GM21515 (cell line): ENCODE data around the gene GIPC1.

Experiments
- ATAC-seq: cut with Tn5 transposase; IDR thresholded peaks from one replicate; pipeline ENCODE4 v1.9.1; 2021; ENCODE audit not compliant: unreplicated experiment

Gene GIPC1

GRCh38 chr19:14495672-14496028 is 277 bp downstream of the GIPC1 start:
- no peak for ATAC-seq

GRCh38 chr19:14494910-14495671 is 836 bp downstream of the GIPC1 start:
- ATAC-seq = no peak

DNA sequence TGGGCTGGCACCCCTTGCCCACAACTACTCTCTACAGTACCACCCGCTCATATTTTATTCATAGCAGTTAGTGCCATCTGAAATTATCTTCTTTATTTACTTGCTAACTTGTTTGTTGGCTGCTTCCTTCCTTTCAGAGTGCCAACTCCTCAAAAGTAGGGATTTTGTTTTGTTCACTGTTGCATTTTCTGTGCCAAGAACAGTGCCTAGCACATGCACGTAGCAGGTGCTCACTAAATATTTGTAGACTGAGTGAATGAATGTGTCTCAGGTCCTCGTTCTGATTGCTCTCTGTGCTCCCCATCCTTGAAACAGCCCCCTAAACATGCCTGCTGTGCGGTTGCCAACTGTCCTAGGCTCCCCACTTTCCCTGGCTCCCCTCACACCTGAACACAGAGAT is 1.5 kb downstream of the GIPC1 start:
- no peak for ATAC-seq

- no peak for ATAC-seq
Measured at GRCh38 chr19:14492756-14493337, 3.1 kb downstream of the GIPC1 start.

DNA sequence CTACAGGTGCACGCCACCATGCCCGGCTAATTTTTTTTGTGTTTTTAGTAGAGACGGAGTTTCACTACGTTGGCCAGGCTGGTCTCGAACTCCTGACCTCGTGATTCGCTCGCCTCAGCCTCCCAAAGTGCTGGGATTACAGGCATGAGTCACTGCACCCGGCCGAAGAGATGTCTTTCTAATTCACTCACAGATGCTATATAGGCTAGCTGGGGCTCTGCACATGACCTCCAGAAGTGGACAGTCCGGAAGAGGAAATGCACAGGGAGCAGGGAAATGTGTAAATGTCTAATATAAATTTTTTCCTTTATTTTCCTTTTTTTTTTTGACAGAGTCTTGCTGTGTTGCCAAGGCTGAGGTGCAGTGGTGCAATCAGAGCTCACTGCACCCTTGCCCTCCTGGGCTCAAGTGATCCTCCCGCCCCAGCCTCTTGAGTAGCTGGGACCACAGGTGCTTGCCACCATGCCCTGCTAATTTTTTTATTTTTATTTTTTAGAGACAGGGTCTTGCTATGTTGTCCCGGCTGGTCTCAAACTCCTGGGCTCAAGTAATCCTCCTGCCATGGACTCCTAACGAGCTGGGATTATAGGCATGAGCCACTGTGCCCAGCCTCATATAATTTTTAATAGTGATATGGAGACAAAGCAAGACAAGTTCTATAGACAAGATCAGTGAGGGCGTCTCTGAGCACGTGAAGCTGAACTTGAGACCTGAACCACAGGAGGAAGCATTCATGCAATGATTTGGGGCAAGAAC is 8.4 kb downstream of the GIPC1 start:
- ATAC-seq = no peak

DNA sequence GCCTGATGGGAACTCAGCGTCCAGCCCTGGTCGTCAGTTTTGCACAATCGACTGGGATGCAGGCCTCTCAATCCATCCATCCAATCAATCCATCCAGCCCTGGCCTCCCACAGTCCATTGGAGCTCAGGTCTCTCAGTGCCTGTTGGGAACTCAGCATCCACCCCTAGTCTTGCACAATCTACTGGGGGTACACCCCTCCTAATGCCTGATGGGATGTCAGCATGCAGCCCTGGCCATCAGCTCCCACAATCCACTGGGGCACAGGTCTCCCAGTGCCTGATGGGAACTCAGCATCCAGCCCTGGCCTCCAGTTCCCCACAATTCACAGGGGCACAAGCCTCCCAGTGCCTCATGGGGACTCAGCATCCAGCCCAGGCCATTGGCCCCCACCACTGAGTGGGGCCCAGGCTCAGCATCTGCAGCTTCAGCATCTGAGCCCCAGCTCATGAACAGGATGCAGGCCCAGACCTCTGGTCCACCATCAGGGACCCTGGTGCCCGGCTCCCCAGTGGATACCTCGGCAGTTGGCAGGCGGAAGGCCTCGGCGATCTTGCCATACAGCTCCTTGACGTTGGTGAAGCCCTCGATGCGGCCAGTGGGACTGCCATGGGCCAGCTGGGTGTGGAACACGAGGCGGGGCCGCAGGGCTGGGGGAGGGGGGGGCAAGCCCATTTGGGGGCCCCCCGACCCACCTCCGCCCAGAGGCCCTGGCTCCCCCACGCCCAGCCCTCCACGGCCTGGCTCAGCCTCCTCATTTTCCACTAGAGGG is 13.6 kb downstream of the GIPC1 start:
- no peak for ATAC-seq

DNA sequence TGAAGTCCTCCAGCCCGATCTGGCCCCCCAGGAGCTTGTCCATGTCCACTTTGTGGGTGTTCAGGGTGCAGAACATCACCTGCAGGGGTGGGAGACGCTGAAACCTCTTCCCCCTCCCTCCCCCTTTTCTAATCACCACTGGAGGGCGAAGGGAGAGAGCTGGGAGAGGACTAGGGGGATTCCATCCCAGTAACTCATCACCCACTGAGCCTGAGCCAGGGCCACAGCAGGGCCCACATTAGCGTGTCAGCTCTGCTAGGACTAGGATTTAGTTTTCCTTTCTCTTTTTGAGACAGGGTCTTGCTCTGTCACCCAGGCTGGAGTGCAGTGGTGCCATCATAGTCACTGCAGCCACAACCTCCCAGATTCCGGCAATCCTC is 15.2 kb downstream of the GIPC1 start:
- no peak for ATAC-seq

DNA sequence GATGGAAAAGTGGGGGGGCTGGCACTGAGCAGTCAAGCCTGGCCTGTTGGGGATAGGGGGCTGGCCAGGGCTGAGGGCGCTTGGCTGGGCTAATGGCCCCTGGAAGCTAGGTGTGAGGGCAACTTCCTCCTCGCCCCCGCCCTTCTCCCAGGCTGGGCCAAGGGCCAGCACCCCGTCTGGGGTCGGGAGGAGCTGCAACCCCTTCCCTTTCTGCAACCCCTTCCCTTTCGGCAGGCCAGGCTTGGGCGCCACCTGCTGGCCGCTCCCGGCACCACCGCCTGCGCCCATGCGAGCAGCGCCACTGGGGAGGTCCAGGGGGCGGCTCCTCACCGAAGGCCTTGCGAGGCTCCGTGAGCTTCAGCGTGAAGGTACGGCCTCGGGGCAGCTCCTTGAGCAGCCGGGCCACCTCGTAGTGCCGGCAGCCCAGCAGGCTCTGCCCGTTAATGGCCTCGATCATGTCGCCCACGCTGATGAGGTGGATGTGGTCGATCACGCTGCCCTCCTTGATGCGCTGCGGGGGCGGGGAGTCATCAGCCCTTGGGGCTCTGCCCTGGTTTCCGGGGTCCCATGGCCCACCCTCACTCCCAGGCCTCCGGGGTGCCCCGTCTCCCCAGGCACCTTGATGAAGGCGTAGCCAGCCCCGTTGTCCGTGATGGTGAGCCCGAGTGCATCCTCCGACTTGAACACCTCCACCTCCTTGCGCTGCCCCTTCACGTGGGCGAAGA is 15.8 kb downstream of the GIPC1 start:
- ATAC-seq = no peak

DNA sequence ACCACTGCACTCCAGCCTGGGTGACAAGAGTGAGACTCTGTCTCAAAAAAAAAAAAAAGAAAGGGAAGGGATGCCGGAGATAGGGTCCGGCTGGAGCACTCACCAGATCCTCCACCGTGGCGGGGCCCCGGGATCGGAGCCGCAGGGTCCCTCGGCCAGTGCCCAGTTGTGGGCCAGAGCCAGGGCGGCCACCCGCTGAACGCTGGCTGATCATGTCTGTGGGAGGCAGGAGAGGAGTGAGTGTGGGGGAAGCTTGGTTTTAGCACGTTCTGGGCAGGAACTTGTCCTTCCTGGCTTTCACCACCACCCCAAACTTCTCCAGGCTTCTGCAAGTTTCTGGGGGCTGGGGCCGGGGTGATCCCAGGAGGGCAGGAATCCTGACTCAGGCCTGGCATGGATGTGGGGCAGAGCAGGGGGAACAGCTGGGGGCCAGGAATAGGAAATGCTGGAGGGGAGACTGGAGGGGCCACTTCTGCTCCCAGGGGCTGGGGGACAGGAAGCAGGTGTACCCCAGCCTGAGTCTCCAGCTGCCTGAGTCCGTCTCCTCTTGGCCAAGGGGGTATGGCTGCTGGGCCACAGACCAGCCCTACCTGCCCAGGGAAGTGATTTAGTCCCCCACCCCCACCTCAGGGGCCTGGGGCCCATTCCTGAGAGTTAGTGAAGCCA is 16.5 kb downstream of the GIPC1 start:
- no peak for ATAC-seq

GRCh38 chr19:14478113-14478545 is 17.8 kb downstream of the GIPC1 start:
- ATAC-seq = no peak

- ATAC-seq = no peak
Measured at GRCh38 chr19:14477418-14478112, 18.4 kb downstream of the GIPC1 start.

DNA sequence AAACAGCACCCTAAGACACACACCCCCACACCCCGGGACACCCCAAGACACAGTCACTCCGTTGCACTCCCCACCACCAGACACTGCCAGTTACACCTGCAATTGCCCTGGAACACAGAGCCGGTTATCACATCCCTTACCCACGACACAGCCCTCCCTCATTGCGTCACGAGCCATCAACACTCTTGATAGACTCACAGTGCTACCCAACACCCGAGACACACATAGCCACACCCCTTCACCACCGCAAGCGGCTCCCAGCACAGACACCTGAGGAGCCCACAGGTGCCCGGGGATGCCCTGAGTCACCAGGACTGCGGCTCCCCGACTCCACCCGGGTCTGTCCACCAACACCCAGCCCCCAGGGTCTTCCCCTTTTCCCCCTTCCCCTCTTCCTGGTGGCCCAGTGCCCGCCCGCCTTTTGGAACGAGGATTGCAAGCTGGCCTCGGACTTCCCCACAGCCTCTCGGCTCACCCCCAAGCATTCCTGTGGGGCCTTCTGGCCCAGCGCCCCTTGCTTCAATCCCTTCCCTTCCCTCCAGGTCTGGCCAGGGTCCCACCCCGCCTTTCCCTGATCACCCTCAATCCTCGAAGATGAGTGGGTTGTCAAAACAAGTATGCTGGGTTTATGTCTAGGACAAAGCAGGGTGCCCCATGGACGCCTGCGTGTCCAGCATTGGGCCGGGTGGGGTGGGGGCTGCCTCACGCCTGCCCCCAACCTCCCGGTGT is 19.1 kb downstream of the GIPC1 start:
- no peak for ATAC-seq

GRCh38 chr19:14476327-14476672 is 19.6 kb downstream of the GIPC1 start:
- no peak for ATAC-seq

GRCh38 chr19:14475251-14476073 is 20.5 kb downstream of the GIPC1 start, which contains the start of gene PTGER1:
PTGER1 (minus strand) TSS chr19:14475354; CDS start chr19:14474320, 1,034 bp downstream.
- ATAC-seq = no peak

GRCh38 chr19:14474827-14475226 is 21.1 kb downstream of the GIPC1 start:
- no peak for ATAC-seq

GRCh38 chr19:14473978-14474578 is 21.8 kb downstream of the GIPC1 start:
- ATAC-seq = no peak

GRCh38 chr19:14473073-14473977 is 22.6 kb downstream of the GIPC1 start:
- no peak for ATAC-seq
